Measurements from ENCODE around the gene CLSTN3.

CLSTN3 gene

DNA sequence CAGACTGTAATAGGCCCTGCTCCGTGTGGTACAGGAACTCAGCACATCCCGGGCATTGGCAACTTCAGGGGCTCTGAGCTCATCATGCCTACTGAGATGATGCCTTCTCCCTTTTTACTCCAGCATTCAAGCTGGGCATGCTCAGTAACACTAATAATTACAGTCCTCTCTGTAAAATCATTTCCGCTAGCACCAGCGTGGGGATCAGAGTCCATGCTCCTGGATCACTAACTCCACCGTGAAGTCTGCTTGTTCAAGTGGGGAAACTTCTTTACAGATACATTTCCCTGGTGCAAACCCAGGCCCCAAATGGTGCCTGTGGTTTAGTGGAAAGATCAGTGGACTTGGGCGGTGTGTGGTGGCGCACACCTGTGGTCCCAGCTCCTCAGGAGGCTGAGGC lies 16.7 kb downstream of the CLSTN3 start:
- TF ChIP-seq, protein P1, sequence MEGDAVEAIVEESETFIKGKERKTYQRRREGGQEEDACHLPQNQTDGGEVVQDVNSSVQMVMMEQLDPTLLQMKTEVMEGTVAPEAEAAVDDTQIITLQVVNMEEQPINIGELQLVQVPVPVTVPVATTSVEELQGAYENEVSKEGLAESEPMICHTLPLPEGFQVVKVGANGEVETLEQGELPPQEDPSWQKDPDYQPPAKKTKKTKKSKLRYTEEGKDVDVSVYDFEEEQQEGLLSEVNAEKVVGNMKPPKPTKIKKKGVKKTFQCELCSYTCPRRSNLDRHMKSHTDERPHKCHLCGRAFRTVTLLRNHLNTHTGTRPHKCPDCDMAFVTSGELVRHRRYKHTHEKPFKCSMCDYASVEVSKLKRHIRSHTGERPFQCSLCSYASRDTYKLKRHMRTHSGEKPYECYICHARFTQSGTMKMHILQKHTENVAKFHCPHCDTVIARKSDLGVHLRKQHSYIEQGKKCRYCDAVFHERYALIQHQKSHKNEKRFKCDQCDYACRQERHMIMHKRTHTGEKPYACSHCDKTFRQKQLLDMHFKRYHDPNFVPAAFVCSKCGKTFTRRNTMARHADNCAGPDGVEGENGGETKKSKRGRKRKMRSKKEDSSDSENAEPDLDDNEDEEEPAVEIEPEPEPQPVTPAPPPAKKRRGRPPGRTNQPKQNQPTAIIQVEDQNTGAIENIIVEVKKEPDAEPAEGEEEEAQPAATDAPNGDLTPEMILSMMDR (IDR thresholded peaks at IDR 0.05), result no peak
- peaks cover 67% of the 10 kb centered on the region for H3K36me3 ChIP-seq

GRCh38 chr12:7150356-7150755 lies 20.2 kb downstream of the CLSTN3 start:
- no peaks in the 10 kb centered on the region for H3K9me3 ChIP-seq
- H3K36me3 ChIP-seq, result peaks cover 70% of the 10 kb centered on the region
- H3K4me3 ChIP-seq (ENCODE audit: low read depth in 1 of 2, low read length in 1 of 2), result no peak overlapping the region
- TF ChIP-seq, protein P1 (IDR thresholded peaks at IDR 0.05), result no peak
- H3K4me1 ChIP-seq (ENCODE audit: control insufficient read depth in 1 of 2, insufficient read depth in 1 of 2, low read depth in 1 of 2, low read length in 1 of 2), result peaks cover 6 to 11% of the 10 kb centered on the region in 2 experiments
- no peaks in the 10 kb centered on the region for H3K27me3 ChIP-seq
- H3K27ac ChIP-seq, result no peak overlapping the region

More for the DNA sequence above, 16.7 kb downstream of the CLSTN3 start:
- Histone ChIP-seq H3K27me3 (no peaks in the 10 kb centered on the region), H3K27ac (no peak overlapping the region), H3K9me3 (no peaks in the 10 kb centered on the region), H3K4me3 (ENCODE audit: low read depth in 1 of 2, low read length in 1 of 2) (no peak overlapping the region), H3K4me1 (ENCODE audit: control insufficient read depth in 1 of 2, insufficient read depth in 1 of 2, low read depth in 1 of 2, low read length in 1 of 2) (no peaks in the 10 kb centered on the region)

DNA sequence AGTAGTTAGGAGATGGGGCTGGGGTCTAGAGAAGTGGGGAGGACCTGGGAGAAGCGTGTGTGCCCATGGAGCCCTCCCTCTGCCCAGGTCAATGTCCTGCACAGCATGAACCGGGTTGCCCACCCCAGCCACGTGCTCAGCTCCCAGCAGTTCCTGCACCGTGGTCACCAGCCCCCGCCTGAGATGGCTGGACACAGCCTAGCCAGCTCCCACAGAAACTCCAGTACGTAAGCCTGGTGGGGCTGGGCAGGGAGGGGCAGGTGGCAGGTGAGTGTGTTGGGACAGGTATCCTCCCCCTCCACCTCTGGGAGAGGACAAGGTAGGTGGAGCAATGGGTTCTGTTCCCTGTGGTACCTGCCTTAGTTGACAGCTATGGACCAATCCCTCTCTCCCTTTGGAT lies 20.7 kb downstream of the CLSTN3 start:
- no peak overlapping the region for H3K27ac ChIP-seq
- H3K27me3 ChIP-seq, result no peaks in the 10 kb centered on the region
- H3K36me3 ChIP-seq, result peaks cover 72% of the 10 kb centered on the region
- H3K9me3 ChIP-seq, result no peaks in the 10 kb centered on the region
- peaks cover 6 to 11% of the 10 kb centered on the region in 2 experiments for H3K4me1 ChIP-seq (ENCODE audit: control insufficient read depth in 1 of 2, insufficient read depth in 1 of 2, low read depth in 1 of 2, low read length in 1 of 2)
- TF ChIP-seq, protein P1 (IDR thresholded peaks at IDR 0.05), result no peak
- no peak overlapping the region for H3K4me3 ChIP-seq (ENCODE audit: low read depth in 1 of 2, low read length in 1 of 2)

DNA sequence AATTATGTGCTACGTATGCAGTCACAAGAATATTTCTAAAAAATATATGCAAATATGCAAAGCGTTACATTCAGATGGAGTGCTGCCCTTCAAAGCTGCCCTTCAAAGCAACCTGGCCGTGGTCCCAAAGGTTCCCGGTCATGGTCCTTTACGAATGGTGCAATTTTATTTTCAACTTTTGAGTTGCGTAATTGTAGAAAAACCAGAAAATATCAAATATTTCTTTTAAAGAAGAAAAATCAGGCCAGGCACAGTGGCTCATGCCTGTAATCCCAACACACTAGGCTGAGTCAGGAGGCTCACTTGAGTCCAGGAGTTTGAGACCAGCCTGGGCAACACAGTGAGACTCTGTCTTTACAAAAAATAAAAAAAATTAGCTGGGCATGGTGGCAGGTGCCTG lies 21.4 kb downstream of the CLSTN3 start:
- TF ChIP-seq, protein P1 (IDR thresholded peaks at IDR 0.05), result no peak
- Histone ChIP-seq H3K4me3 (ENCODE audit: low read depth in 1 of 2, low read length in 1 of 2) (no peak overlapping the region), H3K27me3 (no peaks in the 10 kb centered on the region), H3K27ac (no peak overlapping the region), H3K4me1 (ENCODE audit: control insufficient read depth in 1 of 2, insufficient read depth in 1 of 2, low read depth in 1 of 2, low read length in 1 of 2) (peaks cover 6 to 11% of the 10 kb centered on the region in 2 experiments), H3K9me3 (no peaks in the 10 kb centered on the region), H3K36me3 (peaks cover 72% of the 10 kb centered on the region)

- no peaks in the 10 kb centered on the region for H3K9me3 ChIP-seq
- peaks cover 74% of the 10 kb centered on the region for H3K36me3 ChIP-seq
- TF ChIP-seq, protein P1 (IDR thresholded peaks at IDR 0.05), result no peak
- H3K4me3 ChIP-seq (ENCODE audit: low read depth in 1 of 2, low read length in 1 of 2), result no peak overlapping the region
- no peak overlapping the region for H3K27ac ChIP-seq
- no peaks in the 10 kb centered on the region for H3K27me3 ChIP-seq
- peaks cover 6 to 11% of the 10 kb centered on the region in 2 experiments for H3K4me1 ChIP-seq (ENCODE audit: control insufficient read depth in 1 of 2, insufficient read depth in 1 of 2, low read depth in 1 of 2, low read length in 1 of 2)
These were observed 22.6 kb downstream of the CLSTN3 start for GRCh38 chr12:7152818-7153217.

DNA sequence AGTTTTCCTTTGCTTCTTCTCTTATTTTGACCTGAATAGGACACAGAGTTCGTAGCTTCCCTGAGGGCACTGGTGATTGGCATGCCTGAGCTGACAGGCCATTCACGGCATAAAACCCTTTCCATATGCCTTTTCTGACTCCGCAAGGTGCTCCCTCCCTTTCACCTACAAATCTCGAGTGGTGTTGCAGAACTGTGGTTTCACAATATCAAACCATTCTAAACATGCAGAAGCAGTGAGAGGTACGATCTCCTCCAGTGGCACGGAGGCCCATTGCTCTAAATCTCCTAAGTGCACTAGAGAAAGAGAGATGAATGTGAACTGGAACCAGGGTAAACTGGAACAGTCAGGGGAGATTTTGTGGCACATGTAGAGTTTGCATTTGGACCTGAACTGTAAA lies 23.9 kb downstream of the CLSTN3 start:
- Histone ChIP-seq H3K4me1 (ENCODE audit: control insufficient read depth in 1 of 2, insufficient read depth in 1 of 2, low read depth in 1 of 2, low read length in 1 of 2) (peaks cover 6 to 11% of the 10 kb centered on the region in 2 experiments), H3K27ac (no peak overlapping the region), H3K36me3 (peaks cover 71% of the 10 kb centered on the region), H3K4me3 (ENCODE audit: low read depth in 1 of 2, low read length in 1 of 2) (no peak overlapping the region), H3K27me3 (no peaks in the 10 kb centered on the region), H3K9me3 (no peaks in the 10 kb centered on the region)
- TF ChIP-seq, protein P1 (IDR thresholded peaks at IDR 0.05), result no peak

All from neutrophil (primary cell).